ENCODE data around the gene LRFN5. TPM values are rescaled to one million over a fixed set of nuclear protein-coding genes. Genes with fewer than 3 reads are reported as not detected.

Gene LRFN5
- total and polyA plus RNA-seq, 2 of the 13 experiments (the other 11 are each of a cell fraction or from before 2014, with no cell fraction given), result not detected

DNA sequence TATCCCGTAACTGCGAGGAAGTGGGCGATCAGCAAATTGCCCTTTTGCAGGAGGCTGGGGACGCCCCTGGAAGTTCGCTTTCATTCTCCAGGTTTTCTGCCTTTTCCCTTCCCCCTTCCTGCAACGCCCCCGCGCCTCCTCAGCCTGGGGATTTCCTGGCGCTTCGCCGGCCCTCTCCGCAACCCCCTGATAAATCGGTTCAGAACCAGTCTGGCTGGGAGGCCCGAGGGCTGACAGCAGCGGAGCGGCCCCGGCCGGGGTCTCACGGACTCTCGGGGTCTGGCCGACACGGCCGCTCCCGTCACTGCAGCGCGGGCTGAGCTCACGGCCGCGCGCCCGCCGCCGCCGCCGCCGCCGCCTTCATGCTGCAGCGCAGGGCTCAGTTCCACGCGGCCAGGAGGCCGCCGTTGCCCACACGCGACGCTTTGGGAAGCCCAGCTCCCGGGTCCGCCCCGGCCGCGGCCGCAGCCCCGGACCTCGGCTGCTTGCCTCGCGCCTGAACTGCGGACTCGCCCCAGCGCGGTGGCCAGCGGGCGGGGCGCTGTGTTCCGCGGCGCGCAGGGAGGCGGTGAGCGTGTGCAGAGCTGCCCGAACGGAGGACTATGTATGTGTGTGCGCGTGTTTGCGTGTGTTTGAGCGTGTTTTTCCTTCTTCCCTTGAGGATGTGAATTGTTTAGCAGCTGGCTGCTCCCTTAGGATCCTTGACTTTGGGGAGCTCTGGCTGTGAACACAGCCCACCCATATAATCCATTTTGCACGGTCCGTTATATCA is at the start of gene LRFN5 (continued):
- no peak for TF ChIP-seq YEATS2 (CRISPR knock-in tag; IDR thresholded peaks at IDR 0.05; ENCODE audit: borderline replicate concordance)
- no peak for TF ChIP-seq ZNF678 (CRISPR knock-in tag; IDR thresholded peaks at IDR 0.05)
- no peak for TF ChIP-seq MAF1 (CRISPR knock-in tag; IDR thresholded peaks at IDR 0.05; ENCODE audit: borderline replicate concordance)
- TF ChIP-seq IRF9 (CRISPR knock-in tag; IDR thresholded peaks at IDR 0.05; ENCODE audit: borderline replicate concordance), result 0 out of 2 replicates have a peak, but pooled peaks have one; percentile 22
- TF ChIP-seq HINFP (CRISPR knock-in tag; IDR thresholded peaks at IDR 0.05; ENCODE audit: low read depth), result 0 out of 2 replicates have a peak, but pooled peaks have one; percentile 26
- TF ChIP-seq, protein P1, sequence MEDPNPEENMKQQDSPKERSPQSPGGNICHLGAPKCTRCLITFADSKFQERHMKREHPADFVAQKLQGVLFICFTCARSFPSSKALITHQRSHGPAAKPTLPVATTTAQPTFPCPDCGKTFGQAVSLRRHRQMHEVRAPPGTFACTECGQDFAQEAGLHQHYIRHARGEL (CRISPR knock-in tag; IDR thresholded peaks at IDR 0.05), result no peak
- no peak for TF ChIP-seq ZNF747 (CRISPR knock-in tag; IDR thresholded peaks at IDR 0.05; ENCODE audit: borderline replicate concordance)
- TF ChIP-seq ZFX (CRISPR knock-in tag; IDR thresholded peaks at IDR 0.05; ENCODE audit: low read depth), result 0 out of 2 replicates have a peak, but pooled peaks have one; percentile 26
- peak; percentile 56; the same call in 1 of the 2 replicates for TF ChIP-seq ZNF768 (CRISPR knock-in tag; IDR thresholded peaks at IDR 0.05)
- no peak for TF ChIP-seq JUN (CRISPR knock-in tag; IDR thresholded peaks at IDR 0.05)
- peak; percentile 48; the same call in 1 of the 2 replicates for TF ChIP-seq ZNF329 (CRISPR knock-in tag; IDR thresholded peaks at IDR 0.05; ENCODE audit: low read depth)
- TF ChIP-seq TEAD2 (CRISPR knock-in tag; IDR thresholded peaks at IDR 0.05), result no peak
- peak; percentile 30; the same call in 1 of the 2 replicates for TF ChIP-seq ZNF607 (CRISPR knock-in tag; IDR thresholded peaks at IDR 0.05; ENCODE audit: borderline replicate concordance)
- no peak for TF ChIP-seq NCOA5 (CRISPR knock-in tag; IDR thresholded peaks at IDR 0.05)
- no peak; the same call in 1 of the 2 replicates for TF ChIP-seq EED (CRISPR knock-in tag; IDR thresholded peaks at IDR 0.05)
- TF ChIP-seq ARNT (IDR thresholded peaks at IDR 0.05), result no peak
- TF ChIP-seq ATM (IDR thresholded peaks at IDR 0.05; ENCODE audit: borderline replicate concordance), result no peak
- TF ChIP-seq TMF1 (CRISPR knock-in tag; IDR thresholded peaks at IDR 0.05; ENCODE audit: low read depth), result 0 out of 2 replicates have a peak, but pooled peaks have one; percentile 61
- TF ChIP-seq EEA1 (CRISPR knock-in tag; IDR thresholded peaks at IDR 0.05; ENCODE audit: borderline replicate concordance), result peak; percentile 56; the same call in 1 of the 2 replicates

Measured in HepG2 (cell line).